Osteoblast (primary cell): ENCODE measurements around the gene SEPHS2. TPM values are rescaled to one million over a fixed set of nuclear protein-coding genes. Genes with fewer than 3 reads are reported as not detected.

Experiments used
- DNase-seq: peaks from one replicate; pipeline ENCODE4 v3.0.0; 2011; ENCODE audit warnings: low spot score, mixed read lengths; ENCODE audit not compliant: insufficient read length; ENCODE audit errors: missing footprints
- H2AFZ ChIP-seq: 2 replicates; pipeline ENCODE4 v1.6.0; 2011; ENCODE audit warnings: mild to moderate bottlenecking, low read length
- H3K27ac ChIP-seq: 2 replicates; pipeline ENCODE4 v1.5.1; 2011; ENCODE audit warnings: mild to moderate bottlenecking, low read depth, low read length, moderate library complexity
- H3K27me3 ChIP-seq: 2 replicates; pipeline ENCODE4 v1.6.0; 2012; ENCODE audit warnings: mild to moderate bottlenecking, control low read depth, inconsistent platforms, low read length, moderate library complexity; ENCODE audit not compliant: insufficient read depth
- H3K36me3 ChIP-seq: 2 replicates; pipeline ENCODE4 v1.5.1; 2011; ENCODE audit warnings: mild to moderate bottlenecking, low read length, control low read depth, moderate library complexity; ENCODE audit not compliant: insufficient read depth
- H3K4me1 ChIP-seq: 2 replicates; pipeline ENCODE4 v1.5.1; 2011; ENCODE audit warnings: mild to moderate bottlenecking, low read length, control low read depth, moderate library complexity; ENCODE audit not compliant: insufficient read depth
- H3K4me2 ChIP-seq: 2 replicates; pipeline ENCODE4 v1.6.0; 2011; ENCODE audit warnings: mild to moderate bottlenecking, low read length; ENCODE audit not compliant: insufficient read depth
- H3K4me3 ChIP-seq: fragments of 200-600 bp; sonication (generic); 3 replicates; pipeline ENCODE4 v1.5.1; 2012; ENCODE audit warnings: mild to moderate bottlenecking, low read length, inconsistent platforms; ENCODE audit not compliant: insufficient read depth
- H3K79me2 ChIP-seq: 2 replicates; pipeline ENCODE4 v1.6.0; 2012; ENCODE audit warnings: mild to moderate bottlenecking, low read length, control low read depth, inconsistent platforms; ENCODE audit not compliant: insufficient read depth
- H3K9me3 ChIP-seq: 2 replicates; pipeline ENCODE4 v1.5.1; 2011; ENCODE audit warnings: low read depth, low read length, control low read depth
- H4K20me1 ChIP-seq: 2 replicates; pipeline ENCODE4 v1.6.0; 2012; ENCODE audit warnings: mild to moderate bottlenecking, low read length, control low read depth; ENCODE audit not compliant: insufficient read depth
- CTCF ChIP-seq: IDR thresholded peaks from 2 replicates; pipeline ENCODE4 v1.5.1; 2011; ENCODE audit warnings: mild to moderate bottlenecking, low read depth, low read length, moderate library complexity; ENCODE audit errors: extremely low read depth
- total RNA-seq: library from RNA; depleted of rRNA; stranded (reverse); fragments of >200 nt; gene quantifications from 2 replicates; pipeline ENCODE4 v1.2.3, GENCODE V29; 2012

SEPHS2 gene
- total RNA-seq, 1 donor = 20.3 TPM

GRCh38 chr16:30417529-30418349 lies 27.9 kb downstream of the SEPHS2 start:
- Histone ChIP-seq H3K79me2 (peaks cover 4% of the 10 kb centered on the region), H3K4me3 (peak overlapping the region; percentile 78), H3K27me3 (no peaks in the 10 kb centered on the region), H3K36me3 (peaks cover 18% of the 10 kb centered on the region), H4K20me1 (peaks cover 14% of the 10 kb centered on the region), H3K27ac (no peak overlapping the region), H3K4me1 (no peaks in the 10 kb centered on the region), H2AFZ (peak overlapping the region; percentile 77), H3K4me2 (peak overlapping the region; percentile 81), H3K9me3 (no peaks in the 10 kb centered on the region)
- no peak for TF ChIP-seq CTCF
- DNase-seq = peak; percentile 97

GRCh38 chr16:30416624-30417528 lies 28.8 kb downstream of the SEPHS2 start:
- DNase-seq = peak; percentile 50
- Histone ChIP-seq H3K4me2 (peak overlapping the region; percentile 81), H4K20me1 (peaks cover 14% of the 10 kb centered on the region), H2AFZ (no peak overlapping the region), H3K4me1 (no peaks in the 10 kb centered on the region), H3K27ac (no peak overlapping the region), H3K27me3 (no peaks in the 10 kb centered on the region), H3K79me2 (peaks cover 11% of the 10 kb centered on the region), H3K4me3 (peak overlapping the region; percentile 78), H3K9me3 (no peaks in the 10 kb centered on the region), H3K36me3 (peaks cover 21% of the 10 kb centered on the region)
- TF ChIP-seq CTCF = no peak

GRCh38 chr16:30416047-30416603 lies 29.5 kb downstream of the SEPHS2 start:
- Histone ChIP-seq H3K4me3 (no peak overlapping the region), H3K79me2 (peaks cover 18% of the 10 kb centered on the region), H3K9me3 (no peaks in the 10 kb centered on the region), H3K27ac (no peak overlapping the region), H3K36me3 (peaks cover 27% of the 10 kb centered on the region), H2AFZ (no peak overlapping the region), H3K27me3 (no peaks in the 10 kb centered on the region), H3K4me1 (no peaks in the 10 kb centered on the region), H3K4me2 (no peak overlapping the region), H4K20me1 (peaks cover 14% of the 10 kb centered on the region)
- peak; percentile 51 for DNase-seq
- no peak for TF ChIP-seq CTCF
